Suppressor macrophage treated with lipopolysaccharide for 1 hour (primary cell): ENCODE results near the gene CSRP2.

Experiments
- DNase-seq, 3 donors: peaks; one replicate each; pipeline ENCODE4 v3.0.0-alpha.2; 2020 to 2022

The CSRP2 gene

GRCh38 chr12:76878899-76879709 lies at the start of gene CSRP2:
Gene CSRP2 (minus strand): TSS chr12:76879019. CDS start chr12:76866260, 12,759 bp downstream.
- peak; percentile 84 to 93 (median 92) for DNase-seq

- peak; percentile 53 to 72 (median 65) for DNase-seq
Measured at GRCh38 chr12:76927170-76927784, 48.5 kb upstream of the CSRP2 start.

- DNase-seq = no peak
Measured at GRCh38 chr12:76925135-76925534, 46.3 kb upstream of the CSRP2 start.

- DNase-seq = no peak
Measured at GRCh38 chr12:76922866-76923265, 44.0 kb upstream of the CSRP2 start.

GRCh38 chr12:76921891-76922664 lies 43.3 kb upstream of the CSRP2 start:
- DNase-seq = no peak

- DNase-seq = no peak
Measured at GRCh38 chr12:76921100-76921471, 42.3 kb upstream of the CSRP2 start.

GRCh38 chr12:76920172-76921099 lies 41.6 kb upstream of the CSRP2 start:
- peak; percentile 37 to 51 (median 40) for DNase-seq

GRCh38 chr12:76919383-76920171 lies 40.8 kb upstream of the CSRP2 start:
- DNase-seq = no peak

GRCh38 chr12:76916170-76916540 lies 37.3 kb upstream of the CSRP2 start:
- no peak for DNase-seq

- DNase-seq = no peak
Measured at GRCh38 chr12:76915361-76916169, 36.7 kb upstream of the CSRP2 start.

GRCh38 chr12:76914102-76914859 lies 35.5 kb upstream of the CSRP2 start:
- no peak for DNase-seq

- no peak for DNase-seq
Measured at GRCh38 chr12:76909290-76909689, 30.5 kb upstream of the CSRP2 start.

GRCh38 chr12:76908303-76909017 lies 29.6 kb upstream of the CSRP2 start:
- DNase-seq = no peak

GRCh38 chr12:76901628-76902380 lies 23.0 kb upstream of the CSRP2 start:
- peak; percentile 24 to 48 (median 29) for DNase-seq

- no peak for DNase-seq
Measured at GRCh38 chr12:76899522-76899921, 20.7 kb upstream of the CSRP2 start.

- DNase-seq = no peak
Measured at GRCh38 chr12:76898442-76898841, 19.6 kb upstream of the CSRP2 start.

- DNase-seq = no peak
Measured at GRCh38 chr12:76896274-76896673, 17.5 kb upstream of the CSRP2 start.

- DNase-seq = no peak
Measured at GRCh38 chr12:76895796-76896195, 17.0 kb upstream of the CSRP2 start.

GRCh38 chr12:76891609-76892008 lies 12.8 kb upstream of the CSRP2 start:
- DNase-seq = no peak
